Measurements from ENCODE around the gene AOC1.
"Not testable (repeated sequence)": the region's sequence is repeated elsewhere in the genome, so short reads cannot be mapped to it uniquely, and the experiment has no call there.

The AOC1 gene

GRCh38 chr7:150891740-150892139 is 39.4 kb downstream of the AOC1 start:
- in situ Hi-C loops (cut with HindIII; ENCODE audit: low sequenced_read_pairs) = no loop called here

GRCh38 chr7:150895809-150896208 is 43.5 kb downstream of the AOC1 start:
- in situ Hi-C loops (cut with HindIII; ENCODE audit: low sequenced_read_pairs) = no loop called here

GRCh38 chr7:150896562-150897209 is 44.4 kb downstream of the AOC1 start:
- in situ Hi-C loops (cut with HindIII; ENCODE audit: low sequenced_read_pairs) = no loop called here

GRCh38 chr7:150897502-150898474 is 45.5 kb downstream of the AOC1 start:
- in situ Hi-C loops (cut with HindIII; ENCODE audit: low sequenced_read_pairs) = no loop called here

- in situ Hi-C loops (cut with HindIII; ENCODE audit: low sequenced_read_pairs) = no loop called here
Measured at GRCh38 chr7:150898475-150899011, 46.2 kb downstream of the AOC1 start.

GRCh38 chr7:150900675-150901074 is 48.4 kb downstream of the AOC1 start:
- in situ Hi-C loops (cut with HindIII; ENCODE audit: low sequenced_read_pairs) = no loop called here

- in situ Hi-C loops (cut with HindIII; ENCODE audit: low sequenced_read_pairs) = no loop called here
Measured at GRCh38 chr7:150901160-150902035, 49.1 kb downstream of the AOC1 start.

GRCh38 chr7:150902078-150903033 is 50.0 kb downstream of the AOC1 start:
- in situ Hi-C loops (cut with HindIII; ENCODE audit: low sequenced_read_pairs) = no loop called here

- in situ Hi-C loops (cut with HindIII; ENCODE audit: low sequenced_read_pairs) = no loop called here
Measured at GRCh38 chr7:150903606-150904005, 51.3 kb downstream of the AOC1 start.

- in situ Hi-C loops (cut with HindIII; ENCODE audit: low sequenced_read_pairs) = no loop called here
Measured at GRCh38 chr7:150904011-150904909, 51.9 kb downstream of the AOC1 start.

GRCh38 chr7:150908173-150908572 is 55.9 kb downstream of the AOC1 start:
- in situ Hi-C loops (cut with HindIII; ENCODE audit: low sequenced_read_pairs) = no loop called here

GRCh38 chr7:150909200-150909995 is 57.1 kb downstream of the AOC1 start:
- in situ Hi-C loops (cut with HindIII; ENCODE audit: low sequenced_read_pairs) = no loop called here

- in situ Hi-C loops (cut with HindIII; ENCODE audit: low sequenced_read_pairs) = not testable (repeated sequence)
Measured at GRCh38 chr7:150910305-150910995, 58.1 kb downstream of the AOC1 start.

- in situ Hi-C loops (cut with HindIII; ENCODE audit: low sequenced_read_pairs) = no loop called here
Measured at GRCh38 chr7:150910996-150911422, 58.7 kb downstream of the AOC1 start.
